Stimulated activated CD4-positive, alpha-beta T cell treated with anti-CD3 and anti-CD28 coated beads, TNF-alpha, amount 100 ng/mL, for 1 hour (primary cell): ENCODE data around the gene ZNF444.

Experiments used
- DNase-seq, 3 donors: peaks; one replicate each; pipeline ENCODE4 v3.0.0-alpha.2; 2020; ENCODE audit warnings: low read depth in 3 of 3, low spot score in 1 of 3

ZNF444 gene

DNA sequence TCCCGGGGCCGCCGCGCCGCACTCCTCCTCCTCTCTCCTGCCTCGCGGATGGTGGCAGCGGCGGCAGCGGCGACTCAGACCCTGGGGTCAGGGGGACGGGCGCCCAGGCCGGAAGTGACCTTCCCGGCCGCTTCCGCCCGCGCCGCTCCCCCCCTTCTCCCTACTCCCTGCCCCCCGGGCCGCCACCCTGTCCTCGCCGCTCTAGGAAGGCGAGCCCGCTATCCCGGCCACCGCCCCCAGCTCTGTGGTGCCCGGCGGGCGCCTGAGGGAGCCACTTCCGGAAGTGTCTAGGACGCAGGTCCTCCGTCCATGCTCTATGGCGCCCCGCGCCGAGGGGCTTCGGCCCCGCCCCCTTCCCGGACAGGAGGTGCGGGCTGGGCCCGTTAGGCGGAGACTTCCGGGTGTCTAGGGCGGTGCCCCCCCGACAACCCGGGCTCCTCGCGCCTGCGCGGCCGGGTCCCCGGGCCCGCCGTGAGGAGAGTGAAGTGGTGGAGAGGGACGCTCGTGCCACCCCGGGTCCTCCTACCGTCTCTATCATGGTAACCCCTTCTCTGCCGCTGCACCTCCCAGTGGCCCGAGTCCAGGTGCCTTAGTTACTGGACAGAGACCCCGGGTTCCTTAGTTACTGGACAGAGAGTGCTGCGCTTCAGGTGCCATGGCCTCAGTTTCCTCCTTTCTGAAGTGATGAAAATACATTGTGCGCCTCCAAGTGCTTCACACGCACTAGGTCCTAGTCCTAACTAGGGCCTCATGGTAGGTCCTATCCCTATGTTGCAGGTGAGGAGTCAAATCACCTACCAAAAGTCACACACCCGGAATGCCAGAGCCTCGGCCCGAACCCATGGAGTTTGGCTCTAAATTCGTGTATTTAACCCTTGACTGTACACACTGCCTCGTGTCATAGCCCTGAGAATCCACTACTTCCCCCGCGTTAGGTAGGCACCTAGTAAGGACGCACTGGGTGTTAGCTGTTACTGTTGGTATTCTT, 19.6 kb upstream of the ZNF444 start, which contains the start of gene ZNF787:
TSS of gene ZNF787 (minus strand) at position 116 of the 988 bp plus-strand sequence. CDS start 18,078 bp downstream, outside the sequence.
- DNase-seq: peak; percentile 94 to 97 (median 97)

DNA sequence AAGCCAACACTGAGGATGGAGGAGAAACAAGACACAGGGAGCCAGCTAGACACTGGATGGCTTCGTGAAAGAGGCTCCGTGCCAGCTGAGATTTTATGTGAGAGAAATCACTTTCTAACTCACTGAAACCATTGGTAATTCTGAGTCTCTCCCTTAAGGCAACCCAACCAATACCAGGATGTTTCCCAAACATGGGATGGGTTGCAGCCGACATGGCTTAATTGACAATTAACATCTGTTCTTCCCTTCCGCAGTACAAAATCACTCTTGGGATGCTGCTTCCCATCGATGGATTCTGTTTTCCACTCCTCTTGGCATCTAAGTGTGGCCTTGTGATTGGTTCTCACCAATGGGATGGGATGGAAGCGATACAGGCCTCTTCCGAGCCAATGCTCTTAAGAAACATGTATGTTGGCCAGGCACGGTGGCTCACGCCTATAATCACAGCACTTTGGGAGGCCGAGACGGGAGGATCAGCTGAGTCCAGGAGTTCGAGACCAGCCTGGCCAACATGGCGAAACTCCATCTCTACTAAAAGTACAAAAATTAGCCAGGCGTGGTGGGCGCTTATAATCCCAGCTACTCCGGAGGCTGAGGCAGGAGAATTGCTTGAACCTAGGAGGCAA, 17.7 kb upstream of the ZNF444 start:
- no peak for DNase-seq

DNA sequence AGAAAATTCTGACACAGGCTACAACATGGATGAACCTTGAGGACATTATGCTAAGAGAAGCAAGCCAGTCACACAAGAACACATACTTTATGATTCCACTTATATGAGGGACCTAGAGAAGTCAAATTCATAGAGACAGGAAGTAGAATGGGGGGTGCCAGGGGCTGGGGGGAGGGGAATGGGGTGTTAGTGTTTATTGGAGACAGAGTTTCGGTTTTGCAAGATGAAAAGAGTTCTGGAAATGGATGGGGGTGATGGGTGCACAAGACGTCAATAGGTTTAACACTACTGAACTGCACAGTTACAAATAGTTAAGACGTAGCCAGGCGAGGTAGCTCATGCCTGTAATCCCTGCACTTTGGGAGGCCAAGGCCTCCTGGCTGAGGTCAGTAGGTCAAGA, 16.5 kb upstream of the ZNF444 start:
- DNase-seq: no peak

DNA sequence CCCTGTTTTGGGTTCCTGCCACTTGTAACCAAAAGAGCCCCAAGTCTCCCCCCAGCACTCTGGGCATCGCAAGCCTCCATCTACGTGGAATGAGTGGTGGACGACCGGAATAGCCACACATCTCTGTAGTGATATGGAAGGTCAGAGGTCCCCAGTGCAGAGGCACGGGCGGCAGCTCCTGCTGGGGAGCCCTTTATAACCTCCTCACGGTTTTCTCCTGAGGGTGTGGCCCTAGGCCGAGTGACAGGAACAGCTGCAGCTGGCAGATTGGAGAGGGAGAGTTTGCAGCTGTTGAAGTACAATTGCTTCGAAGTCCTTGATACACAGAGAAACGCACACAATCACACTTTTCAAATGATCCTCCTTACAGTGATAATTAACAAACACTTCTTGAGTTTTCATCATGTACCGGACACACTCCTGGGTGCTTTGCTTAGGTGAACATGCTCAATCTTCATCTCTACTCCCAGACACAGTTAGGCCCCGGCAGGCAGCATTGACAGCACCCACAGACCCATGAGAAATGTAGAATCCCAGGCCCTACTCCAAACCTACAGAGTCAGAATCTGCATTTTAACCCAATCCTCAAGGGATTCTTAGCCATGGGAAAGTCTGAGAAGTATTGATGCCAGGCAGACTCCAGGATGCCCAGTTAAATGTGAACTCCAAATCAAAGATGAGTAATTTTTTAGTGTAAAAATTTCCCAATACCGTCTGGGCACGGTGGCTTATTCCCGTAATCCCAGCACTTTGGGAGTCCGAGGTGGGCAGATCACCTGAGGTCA, 15.1 kb upstream of the ZNF444 start:
- DNase-seq: no peak

DNA sequence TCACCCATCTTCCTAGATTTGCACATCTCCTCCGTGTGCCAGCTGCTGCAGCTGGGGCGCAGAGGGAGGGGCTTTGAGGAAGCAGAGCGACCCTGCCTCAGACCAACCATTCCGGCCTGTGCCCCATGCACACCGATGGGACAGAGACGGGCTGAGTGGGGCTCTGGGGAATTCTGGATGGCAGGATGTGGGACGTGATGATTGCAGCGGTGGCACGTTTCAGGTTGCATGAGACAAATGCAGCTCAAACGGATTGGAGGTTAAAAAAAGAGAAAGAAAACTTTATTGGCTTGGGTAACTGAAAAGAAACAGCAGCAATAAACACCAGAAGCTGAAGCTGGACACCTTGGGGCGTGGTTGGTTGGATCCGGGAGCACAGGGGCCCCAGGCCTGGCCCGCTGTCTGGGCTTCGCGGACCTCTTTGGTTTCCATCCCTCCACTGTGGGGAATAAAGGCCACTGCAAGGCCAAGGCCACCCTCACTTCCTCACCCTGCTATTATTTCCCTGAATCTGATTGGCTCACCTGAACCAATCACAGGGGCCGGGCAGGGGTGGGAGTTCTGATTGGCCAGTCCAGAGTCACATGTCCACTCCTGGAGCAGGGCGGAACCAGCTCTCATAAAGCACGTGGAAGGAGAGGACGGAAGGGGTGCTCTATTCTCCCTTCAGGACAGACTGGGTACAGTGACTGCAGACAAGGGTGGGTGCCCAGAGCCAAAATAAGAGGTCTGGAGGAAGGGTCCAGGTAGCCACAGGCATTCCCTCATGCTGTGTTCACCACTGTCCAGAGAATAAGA, 13.9 kb upstream of the ZNF444 start:
- DNase-seq: no peak

DNA sequence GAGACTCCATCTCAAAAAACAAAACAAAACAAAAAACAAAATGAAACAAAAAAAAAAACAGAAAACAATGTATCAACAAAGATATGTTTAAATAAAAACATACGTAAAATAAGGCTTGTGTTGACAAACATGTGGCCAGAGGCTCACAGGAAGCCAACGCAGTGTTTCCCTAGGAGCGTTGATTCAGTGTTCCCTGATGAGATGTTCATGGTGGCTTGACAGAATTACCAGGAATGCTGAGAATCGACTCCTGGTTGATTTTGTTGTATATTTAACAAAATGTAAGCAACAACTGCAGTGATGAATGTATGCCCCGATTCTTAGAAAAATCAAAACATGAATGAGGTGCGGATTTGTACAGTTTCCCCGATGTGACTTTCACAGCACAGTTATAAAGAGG, 11.1 kb upstream of the ZNF444 start:
- no peak for DNase-seq

DNA sequence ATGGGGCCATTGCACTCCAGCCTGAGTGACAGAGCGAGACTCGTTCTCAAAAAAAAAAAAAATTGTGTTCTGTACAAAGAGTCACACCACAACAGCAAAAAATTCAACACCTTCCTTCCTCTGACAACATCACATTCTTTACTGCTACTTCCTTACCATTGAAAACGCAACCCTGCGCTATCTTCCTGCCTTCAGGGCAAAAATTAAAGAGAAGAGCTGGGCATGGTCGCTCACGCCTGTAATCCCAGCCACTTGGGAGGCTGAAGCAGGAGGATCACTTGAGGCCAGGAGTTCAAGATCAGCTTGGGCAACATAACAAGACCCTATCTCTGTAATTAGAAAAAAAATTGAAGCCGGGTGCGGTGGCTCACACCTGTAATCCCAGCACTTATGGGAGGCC, 9.4 kb upstream of the ZNF444 start:
- no peak for DNase-seq

DNA sequence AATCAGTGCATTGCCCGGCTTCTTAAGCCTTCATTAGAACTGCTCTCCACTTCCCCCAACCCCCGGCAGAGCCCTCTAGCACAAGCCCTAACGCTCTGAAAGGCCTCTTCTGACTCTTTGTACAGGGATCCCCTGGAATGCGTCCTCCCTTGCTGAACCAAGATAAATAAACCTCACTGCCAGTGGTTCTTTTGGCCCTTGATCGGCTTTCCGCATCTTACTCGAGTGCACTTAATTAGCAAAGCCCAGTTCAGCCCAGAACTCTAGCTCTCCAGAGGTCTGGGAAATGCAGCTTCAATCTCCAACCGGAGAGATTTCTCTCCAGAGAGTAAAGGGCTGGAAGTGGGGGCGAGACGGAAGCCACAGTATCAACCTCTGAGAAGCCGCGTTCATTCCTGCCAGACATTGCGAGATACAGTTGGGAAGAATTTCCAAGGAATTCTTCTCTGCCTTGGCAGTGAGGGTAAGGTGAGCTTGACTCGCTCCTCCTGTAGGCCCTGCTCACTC, 8.7 kb upstream of the ZNF444 start:
- DNase-seq: no peak

DNA sequence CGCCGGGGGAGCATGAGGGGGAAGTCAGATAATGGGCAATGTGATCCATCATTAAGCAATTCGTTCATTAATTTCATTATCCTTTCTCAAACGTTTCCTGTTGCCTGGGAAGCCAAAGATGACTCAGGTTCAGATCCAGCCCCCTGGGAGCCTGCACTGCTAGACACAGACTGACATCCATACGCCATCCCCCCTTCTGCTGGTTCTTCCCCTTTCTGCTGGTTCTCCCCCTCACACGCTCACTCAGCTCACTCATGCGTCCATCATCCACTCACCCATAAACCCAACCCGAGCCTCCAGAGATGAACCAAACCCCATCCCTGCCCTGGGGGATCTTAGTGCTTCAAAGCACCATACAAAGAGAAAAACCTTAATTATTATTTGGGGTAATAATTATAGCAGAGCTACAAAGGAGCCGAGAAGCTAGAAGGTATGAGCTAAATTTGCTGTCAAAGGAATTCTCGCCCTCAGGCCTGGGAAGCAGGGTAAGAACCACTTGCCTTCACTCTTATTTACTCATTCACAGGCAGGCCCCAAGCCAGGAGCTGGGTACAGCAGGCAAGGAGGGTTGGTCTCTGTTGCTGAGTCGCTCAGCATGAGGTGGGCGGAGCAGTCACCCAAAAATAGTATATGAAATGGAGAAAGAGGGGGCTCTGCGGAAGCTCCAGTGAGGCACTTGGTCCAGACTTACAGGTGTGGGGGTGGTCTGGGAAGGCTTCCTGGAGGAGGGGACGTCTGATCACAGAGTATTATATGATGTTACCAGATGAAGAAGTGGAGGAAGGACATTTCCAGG, 7.0 kb upstream of the ZNF444 start:
- DNase-seq: no peak

DNA sequence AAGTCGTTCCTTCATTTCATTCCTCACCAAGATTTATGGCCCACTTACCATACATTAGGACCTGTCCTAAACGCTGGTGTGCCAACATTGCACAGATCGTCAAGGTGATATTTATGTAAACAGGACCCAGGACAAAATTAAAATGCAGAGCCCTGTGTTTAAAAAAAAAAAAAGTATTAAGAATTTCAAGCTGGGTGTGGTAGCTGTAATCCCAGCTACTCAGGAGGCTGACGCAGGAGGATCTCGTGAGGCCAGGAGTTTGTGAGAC, 6.5 kb upstream of the ZNF444 start:
- DNase-seq: no peak

DNA sequence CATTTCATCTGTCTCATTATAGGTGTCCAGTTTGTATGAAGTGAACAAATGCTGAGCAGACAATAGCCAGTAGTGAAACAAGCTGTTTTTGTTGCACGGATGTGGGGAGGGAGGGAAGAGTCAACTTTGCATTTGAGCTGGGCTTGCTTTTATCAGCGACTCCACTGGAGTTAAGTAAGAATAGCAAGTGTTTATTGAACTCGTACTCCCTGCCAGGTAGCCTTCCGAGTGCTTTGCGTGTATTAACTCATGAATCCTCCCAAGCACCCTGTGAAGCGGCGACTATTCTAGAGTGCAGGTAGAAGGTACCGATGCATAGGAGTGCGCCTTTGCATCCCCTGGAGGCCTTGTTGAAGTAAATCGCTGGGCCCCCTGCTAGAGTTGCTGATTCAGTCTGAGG, 4.7 kb upstream of the ZNF444 start:
- no peak for DNase-seq

DNA sequence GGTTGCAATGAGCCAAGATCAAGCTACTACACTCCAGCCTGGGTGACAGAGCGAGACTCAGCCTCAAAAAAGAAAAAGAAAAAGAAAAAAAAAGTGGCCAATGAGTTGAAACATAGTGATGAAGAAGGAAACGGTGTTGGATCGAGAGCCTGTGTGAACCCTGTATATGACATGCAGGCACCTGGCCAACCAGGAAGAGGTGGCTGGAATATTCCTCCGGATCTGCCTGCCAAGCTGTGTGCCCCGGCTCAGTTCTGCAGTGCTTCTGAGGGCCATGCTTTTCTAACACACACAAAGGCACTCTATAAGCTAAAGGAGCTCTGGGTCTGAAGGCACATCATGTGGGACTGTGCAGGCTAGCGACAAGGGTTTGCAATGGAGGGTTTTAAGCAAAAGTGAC, 3.7 kb upstream of the ZNF444 start:
- DNase-seq: no peak

DNA sequence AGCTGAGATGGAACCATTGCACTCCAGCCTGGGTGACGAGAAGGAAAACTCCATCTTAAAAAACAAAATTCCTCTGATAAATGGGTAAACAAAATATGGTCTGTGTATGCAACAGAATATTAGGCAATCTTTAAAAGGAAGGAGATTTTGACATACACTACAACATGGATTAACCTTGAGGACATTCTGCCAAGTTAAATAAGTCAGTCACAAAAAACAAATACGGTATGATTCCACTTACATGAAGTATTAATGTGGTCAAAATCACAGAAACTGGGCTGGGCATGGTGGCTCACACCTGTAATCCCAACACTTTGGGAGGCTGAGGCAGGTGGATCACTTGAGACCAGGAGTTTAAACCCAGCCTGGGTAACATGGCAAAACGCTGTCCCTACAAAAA, 3.0 kb upstream of the ZNF444 start:
- no peak for DNase-seq

DNA sequence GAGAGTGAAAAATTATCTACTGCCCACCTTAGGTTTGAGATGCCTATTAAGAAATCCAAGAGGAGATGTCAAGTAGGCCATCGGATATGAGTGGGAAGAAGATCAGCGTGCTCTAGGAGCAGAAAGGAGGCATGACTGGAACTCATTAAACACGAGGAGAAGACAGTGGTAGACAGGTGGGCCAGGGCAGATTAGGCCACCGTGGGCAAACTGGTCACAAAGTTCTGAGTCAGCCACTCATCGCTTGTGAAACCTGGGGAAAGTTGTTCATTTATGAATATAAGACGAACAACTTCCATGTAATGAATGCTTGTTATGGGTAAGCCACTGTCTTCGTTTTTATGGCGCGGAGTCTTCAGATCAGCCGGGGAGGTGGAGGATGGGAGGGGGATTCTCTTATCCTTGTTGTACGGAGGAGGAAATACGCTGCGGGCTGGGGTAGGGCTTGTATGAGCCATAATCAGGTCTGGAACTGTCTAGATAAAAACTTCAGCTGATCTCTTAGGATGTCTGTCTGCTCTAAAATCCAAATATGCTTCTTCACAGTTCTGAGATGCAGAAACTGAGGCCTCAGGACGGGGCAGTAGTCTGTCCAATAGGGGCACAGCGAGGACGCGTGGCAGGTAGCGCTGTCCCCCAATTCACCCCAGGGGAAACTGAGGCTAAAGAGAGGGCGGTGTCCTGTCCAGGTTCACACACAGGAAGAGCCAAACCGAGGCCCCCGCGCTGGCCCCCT, 1.1 kb upstream of the ZNF444 start:
- DNase-seq: no peak

DNA sequence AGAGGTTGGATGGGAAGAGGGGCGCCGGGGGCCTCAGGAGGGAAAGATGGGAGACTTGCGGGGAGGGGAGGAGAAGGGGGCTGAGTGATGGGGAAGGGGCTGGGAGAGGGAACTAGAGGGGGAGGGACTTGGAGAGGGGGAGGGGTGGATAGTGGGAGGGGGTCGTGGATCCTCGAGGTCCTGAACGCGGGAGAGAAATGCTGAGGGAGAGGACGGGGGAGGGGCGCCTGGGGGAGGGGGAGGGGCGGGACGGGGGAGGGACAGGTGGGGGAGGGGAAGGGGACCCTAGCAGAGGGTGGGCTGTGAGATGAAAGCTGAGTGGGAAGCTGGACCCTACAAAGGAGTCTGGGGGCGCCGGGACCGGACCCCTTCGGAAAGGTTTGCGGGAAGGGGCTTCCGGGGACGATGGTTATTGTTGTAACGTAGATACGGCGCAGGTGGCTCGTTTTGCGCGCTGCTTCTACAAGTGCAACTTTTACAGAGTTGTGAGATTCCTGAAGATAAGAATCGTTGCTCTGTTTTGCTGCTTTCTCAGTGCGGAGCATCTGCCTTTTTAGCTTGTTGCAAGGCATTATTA, 418 bp downstream of the ZNF444 start:
- DNase-seq: peak in 1 of 3 donors; percentile 18

DNA sequence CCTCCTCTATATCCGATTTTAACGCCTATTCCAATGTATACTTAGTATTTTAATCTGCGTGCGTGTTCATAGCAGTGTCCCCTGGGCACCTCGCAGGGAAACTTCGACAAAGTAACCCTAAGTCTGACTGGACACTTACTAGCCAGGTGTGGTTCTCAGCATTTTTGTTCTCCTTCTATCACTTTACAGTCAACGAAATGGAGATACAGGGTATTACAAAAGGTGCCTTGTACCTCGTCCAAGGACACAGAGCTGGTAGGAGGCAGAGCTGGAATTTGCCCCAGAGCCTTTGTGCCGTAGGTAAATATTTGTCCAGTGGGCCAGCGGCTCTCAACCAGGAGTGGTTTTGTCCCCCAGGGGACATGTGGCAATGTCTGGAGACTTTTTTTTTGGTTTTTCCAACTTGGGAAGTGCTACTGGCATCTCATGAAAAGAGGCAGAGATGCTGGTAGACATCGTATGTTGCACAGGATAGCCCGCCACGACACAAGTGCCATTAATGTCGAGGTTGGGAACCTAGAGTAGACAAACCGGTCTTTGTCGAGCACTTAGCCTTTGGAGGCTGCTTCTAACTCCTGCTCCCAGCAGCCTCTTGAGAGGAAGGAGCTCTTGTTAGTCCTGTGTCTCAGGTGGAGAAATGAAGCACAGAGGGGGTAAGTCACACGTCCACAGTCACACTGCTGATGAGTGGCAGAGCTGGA, 1.1 kb downstream of the ZNF444 start:
- DNase-seq: no peak

DNA sequence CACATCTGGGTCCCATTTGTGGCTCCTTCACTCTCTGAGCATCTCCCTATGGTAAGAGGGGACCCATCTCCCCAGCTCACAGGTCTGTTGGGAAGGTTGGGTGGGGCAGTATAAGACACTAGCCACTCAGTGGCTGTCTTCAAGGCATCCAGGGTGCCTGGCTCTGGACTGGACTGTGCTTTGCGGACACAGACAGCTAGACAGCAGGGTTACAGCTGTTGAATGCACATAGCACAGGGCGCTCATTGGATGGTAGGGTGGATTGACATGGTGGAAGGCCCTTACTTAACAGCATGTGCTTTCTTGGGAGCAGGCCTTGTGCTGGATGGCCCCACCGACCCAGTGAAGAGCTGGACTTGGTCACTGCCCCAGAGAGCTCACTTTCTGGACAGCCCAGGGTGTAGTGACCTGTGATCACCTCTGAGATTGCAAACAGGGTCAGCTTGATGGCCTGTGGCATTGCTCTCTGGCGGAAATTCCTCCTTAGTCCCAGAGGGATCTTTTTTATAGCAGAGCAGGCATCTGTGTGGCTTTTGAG, 1.9 kb downstream of the ZNF444 start:
- no peak for DNase-seq

DNA sequence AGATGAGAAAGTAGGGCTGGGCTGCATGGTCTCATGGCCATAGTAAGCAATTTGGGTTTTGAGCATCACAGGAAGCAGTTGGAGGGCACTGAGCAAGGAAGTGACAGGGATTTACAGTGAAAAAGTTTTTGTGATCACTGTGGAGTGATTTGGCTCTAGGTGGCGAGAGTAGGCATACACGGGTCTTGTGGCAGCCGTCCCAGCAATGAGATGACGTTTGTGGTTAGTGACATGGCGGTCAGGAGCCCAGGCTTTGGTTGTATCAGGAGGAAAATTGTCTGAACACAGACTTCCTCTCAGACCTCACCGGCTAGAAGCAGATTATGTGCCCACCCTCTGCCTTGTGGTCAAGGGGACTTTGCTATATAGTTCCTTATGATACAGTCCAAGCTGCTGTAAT, 3.3 kb downstream of the ZNF444 start:
- no peak for DNase-seq
